HG03354 (cell line): ENCODE measurements around the gene CSTA.

Source experiments
- ATAC-seq: cut with Tn5 transposase; IDR thresholded peaks from one replicate; pipeline ENCODE4 v1.9.1; 2021; ENCODE audit warnings: mild to moderate bottlenecking; ENCODE audit not compliant: unreplicated experiment, poor library complexity, severe bottlenecking

CSTA gene, protein sequence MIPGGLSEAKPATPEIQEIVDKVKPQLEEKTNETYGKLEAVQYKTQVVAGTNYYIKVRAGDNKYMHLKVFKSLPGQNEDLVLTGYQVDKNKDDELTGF

DNA sequence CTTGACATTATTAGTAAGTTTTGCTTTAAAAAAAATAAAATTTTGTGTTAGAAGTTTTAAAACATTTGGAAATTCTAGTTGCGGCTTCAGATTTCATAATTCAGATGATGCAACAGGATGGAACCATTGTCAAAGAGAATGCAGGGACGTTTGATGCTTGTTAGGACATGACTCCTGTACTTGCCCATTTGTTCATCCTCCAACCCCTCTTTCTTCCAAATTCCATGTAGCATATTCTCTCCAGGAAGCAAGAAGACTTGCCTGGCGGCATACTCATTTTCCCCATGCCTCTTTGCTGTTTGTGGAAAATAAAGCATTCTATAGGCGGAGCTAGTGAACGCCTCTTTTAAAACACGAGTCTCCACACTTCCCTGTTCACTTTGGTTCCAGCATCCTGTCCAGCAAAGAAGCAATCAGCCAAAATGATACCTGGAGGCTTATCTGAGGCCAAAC lies at the start of gene CSTA:
Gene CSTA, plus strand, starts transcription at position 378 of the 453 bp plus-strand sequence. Its CDS starts 45 bp downstream, at position 423.
- no peak for ATAC-seq

DNA sequence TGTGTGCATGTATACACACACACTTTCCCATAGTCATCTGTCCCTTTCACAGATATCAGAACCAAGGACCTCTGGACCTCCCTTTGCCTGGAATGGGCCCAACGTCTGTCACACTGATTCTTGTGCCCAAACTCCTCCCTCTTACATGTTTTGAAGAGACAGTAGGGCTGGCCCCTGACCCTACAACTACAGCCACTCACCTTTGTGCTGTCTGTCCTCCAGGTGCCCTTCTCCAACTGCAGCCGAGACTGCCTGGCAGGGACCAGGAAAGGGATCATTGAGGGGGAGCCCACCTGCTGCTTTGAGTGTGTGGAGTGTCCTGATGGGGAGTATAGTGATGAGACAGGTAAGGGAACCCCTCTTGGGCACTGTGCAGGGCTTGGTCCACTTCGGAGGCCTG lies 43.2 kb upstream of the CSTA start:
- no peak for ATAC-seq

DNA sequence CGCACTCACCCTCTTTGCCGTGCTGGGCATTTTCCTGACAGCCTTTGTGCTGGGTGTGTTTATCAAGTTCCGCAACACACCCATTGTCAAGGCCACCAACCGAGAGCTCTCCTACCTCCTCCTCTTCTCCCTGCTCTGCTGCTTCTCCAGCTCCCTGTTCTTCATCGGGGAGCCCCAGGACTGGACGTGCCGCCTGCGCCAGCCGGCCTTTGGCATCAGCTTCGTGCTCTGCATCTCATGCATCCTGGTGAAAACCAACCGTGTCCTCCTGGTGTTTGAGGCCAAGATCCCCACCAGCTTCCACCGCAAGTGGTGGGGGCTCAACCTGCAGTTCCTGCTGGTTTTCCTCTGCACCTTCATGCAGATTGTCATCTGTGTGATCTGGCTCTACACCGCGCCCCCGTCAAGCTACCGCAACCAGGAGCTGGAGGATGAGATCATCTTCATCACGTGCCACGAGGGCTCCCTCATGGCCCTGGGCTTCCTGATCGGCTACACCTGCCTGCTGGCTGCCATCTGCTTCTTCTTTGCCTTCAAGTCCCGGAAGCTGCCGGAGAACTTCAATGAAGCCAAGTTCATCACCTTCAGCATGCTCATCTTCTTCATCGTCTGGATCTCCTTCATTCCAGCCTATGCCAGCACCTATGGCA lies 41.1 kb upstream of the CSTA start:
- no peak for ATAC-seq

DNA sequence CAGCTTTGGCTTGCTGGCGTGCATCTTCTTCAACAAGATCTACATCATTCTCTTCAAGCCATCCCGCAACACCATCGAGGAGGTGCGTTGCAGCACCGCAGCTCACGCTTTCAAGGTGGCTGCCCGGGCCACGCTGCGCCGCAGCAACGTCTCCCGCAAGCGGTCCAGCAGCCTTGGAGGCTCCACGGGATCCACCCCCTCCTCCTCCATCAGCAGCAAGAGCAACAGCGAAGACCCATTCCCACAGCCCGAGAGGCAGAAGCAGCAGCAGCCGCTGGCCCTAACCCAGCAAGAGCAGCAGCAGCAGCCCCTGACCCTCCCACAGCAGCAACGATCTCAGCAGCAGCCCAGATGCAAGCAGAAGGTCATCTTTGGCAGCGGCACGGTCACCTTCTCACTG lies 40.6 kb upstream of the CSTA start:
- no peak for ATAC-seq

DNA sequence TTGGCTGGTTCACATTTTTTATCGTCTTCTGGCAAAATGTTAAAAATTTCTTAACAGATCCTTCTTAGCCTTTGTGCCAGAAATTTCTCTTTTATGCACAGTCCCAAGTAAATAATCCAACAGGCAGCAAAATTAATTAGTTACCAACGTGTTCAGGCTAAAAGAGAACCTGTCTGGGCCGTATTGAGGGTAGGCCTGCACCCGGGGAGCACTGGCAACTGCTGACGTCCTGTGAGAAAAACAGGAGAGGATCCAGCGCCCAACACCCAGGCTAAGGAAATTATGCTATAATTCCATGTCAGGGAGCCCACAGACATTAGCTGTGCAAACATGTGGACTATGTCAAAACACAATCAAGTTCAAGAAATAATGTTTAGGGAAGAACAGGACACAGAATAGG lies 30.7 kb upstream of the CSTA start:
- ATAC-seq = no peak

DNA sequence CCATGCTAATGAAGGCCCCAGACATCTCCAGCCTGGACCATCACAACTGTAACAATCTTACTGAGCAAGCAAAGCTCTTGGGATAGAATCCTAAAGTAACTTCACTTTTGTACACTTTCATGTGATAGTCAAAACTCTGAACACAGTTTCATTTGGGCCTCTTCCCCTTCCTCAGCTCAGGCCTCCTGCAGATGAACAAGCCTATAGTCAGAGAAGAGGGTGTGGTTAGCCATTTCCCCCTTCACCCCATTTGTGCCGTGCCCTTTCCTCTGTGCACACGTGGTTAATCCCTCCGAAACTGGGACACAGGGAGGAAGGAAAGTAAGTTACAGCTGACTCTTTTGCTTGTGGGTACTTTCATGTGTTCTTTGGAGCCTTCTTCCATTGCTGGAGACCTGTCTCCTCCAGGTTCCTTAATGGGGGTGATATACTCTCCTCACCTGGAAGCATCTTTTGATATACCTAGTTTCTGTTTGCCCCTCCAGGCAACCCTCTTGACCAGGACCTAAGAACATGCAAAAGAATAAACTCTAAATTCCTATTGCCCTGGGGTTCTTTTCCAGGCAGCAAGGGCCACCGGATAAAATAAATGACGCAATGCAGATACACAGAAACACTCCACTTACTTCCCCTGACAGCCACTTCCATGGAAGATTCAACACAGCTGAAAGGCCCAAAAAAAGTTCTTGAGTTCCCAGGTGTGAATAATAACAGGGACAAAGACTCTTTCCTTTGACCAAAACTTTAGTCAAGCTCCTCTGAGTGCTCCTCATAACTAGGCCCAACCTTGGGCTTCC lies 29.6 kb upstream of the CSTA start:
- no peak for ATAC-seq

DNA sequence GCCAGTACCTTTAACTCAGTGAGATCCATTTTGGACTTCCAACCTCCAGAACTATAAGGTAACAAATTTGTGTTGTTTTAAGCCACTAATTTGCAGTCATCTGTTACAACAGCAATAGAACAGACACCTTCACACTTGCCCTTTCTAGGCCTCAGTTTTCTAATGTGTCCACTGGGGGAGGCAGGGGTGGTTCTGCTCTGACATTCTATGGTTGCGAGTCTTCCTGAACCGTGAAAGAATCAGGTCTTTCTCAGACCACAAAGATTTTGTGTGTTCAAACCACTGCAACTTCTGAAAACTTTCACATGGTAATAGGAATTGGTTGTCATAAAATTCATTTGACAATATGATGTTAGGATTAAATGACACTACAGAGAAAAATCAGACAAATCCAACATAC lies 26.8 kb upstream of the CSTA start:
- peak; percentile 75 for ATAC-seq

DNA sequence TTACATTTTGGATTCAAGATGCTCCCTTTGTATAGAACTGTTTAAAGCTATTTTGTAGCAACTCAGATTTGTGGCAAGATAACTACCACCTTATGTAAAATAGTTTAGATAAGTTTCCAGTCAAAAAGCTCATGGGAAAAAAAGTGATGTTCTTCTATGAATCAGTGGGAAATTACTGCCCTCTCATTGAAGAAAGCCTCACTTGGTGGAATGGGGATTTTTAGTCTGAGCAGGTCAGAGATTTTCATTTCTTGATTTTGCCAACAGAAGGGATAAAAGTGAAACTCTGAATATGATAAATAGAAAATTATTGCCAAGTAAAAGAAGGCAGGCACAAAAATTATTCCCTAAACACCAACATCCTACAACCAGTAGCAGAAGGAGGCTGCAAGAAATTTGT lies 25.8 kb upstream of the CSTA start:
- no peak for ATAC-seq

DNA sequence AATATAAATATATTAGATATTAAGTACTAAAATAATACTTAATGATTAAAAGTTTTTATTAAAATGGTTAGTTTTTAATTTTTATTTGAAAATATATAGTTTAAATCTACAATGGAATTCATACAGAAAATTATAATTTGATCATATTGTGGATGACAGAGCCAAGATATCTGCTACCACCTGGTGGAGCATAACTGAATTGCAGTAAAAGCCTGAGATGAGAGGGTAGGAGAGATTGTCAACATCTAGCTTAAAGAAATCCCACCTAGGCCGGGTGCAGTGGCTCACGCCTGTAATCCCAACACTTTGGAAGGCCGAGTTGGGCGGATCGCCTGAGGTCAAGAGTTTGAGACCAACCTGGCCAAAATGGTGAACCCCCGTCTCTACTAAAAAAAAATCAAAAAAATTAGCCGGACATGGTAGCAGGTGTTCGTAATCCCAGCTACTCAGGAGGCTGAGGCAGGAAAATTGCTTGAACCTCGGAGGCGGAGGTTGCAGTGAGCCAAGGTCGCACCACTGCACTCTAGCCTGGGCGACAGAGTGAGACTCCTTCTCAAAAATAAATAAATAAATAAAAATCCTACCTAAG lies 25.1 kb upstream of the CSTA start:
- no peak for ATAC-seq

DNA sequence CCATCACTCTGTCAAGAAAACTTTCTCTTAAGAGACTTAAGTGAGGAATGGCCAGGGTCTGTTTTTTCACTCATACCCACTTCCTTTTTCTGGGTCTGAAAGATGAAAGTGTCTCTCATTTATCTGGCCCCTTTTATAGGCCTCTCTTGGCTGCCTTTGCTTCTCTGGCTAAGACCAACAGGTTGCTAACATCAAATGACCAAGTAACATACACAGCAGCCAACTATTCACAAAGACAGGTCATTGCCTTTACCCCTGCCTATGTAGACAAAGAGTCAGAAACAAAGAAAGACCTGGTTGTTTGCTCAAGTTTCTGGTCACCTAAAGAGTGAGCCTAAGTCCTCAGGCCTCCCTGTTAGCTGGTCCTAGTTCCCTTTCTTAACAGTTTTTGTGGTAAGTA lies 24.0 kb upstream of the CSTA start:
- no peak for ATAC-seq

DNA sequence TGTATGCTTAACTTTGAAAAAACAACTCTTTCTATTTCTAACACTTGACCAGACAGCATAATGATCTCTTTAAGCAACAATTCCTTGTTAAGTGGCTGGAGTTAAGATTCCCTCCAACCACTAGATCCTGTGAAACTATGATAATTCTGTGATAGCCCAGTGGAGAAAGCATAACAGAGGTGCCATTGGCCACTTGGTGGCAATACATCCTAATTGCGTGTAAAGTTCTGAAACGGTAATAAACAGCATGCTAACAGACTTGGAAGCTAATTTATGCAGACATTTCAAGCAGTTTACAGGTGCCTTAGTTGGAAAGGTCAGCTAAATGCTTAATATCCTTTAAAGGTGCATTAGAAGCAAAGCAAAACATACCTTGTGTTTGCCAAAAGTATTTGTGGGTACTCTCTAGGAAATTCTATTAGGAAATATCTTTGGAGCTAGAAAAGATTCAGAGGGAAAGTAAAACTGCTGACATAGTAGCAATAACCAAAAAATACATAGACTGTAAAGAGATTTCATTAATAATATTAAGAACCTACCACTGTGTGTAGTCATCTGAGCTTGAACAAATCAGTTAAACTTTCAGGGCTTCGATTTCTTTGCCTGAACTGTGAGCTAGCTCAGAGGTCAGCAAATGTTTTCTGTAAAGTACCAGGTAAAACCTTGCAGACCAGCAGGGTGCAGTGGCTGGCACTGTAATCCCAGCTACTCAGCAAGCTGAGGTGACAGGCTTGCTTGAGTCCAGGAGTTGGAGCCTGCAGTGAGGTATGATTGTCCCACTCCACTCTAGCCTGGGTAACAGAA lies 19.0 kb upstream of the CSTA start:
- ATAC-seq = no peak

DNA sequence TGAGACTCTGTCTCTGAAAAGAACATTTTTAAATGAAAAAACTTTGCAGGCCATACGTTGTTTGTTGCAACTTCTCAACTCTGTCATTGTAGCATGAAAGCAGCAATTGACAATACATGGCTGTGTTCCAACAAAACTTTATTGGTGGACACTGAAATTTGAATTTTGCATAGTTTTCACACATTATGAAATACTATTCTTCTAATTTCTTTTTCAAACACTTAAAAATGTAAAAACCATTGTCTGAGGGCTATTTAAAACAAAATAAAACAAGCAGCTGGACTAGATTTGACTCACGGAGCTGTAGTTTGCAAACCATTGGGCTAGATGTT lies 18.5 kb upstream of the CSTA start:
- ATAC-seq = no peak

DNA sequence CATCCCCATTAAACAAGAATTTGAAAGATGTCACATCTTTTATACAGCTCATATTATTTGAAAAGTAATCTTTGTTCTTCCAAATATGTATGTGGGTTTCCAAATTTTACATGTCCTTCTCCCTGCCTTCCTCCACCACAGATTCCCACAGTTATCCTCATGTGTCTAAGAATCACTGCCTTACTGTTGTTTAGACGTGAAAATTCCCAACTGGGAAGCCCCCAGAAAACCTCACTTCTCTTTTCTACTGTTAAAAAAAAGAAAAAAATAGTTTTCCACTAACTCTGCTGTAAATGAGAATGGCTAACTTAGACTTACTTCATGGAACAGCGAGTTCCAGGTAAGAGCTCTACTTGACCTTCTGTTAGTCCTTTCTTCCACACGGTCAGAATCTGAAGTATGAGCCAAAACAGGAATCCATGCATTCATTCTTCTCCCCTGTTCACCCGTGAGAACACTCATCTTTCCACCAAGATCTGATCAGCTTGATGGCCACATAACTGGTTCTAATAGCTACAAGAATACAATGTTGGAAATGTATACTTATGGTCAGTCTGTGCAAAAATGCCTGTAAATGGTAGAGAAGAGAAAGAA lies 17.9 kb upstream of the CSTA start:
- no peak for ATAC-seq

DNA sequence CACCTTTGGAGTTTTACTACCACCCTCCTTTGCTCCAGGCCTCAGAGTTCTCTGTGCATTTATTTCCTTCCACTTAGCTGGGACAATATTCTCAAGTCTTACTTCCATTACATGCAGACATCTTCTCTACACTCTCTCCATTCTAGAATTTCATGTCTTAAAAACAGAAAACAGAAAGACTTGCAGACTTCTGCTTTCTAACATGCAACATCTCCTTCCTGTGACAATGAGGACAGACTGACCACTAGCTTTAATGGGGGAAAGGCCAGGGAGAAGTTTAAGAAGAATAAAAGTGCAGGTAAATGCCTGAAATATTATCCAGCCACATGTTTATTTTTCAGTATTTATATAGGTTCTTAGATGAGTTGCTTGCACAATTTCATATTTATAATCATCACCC lies 17.1 kb upstream of the CSTA start:
- no peak for ATAC-seq

DNA sequence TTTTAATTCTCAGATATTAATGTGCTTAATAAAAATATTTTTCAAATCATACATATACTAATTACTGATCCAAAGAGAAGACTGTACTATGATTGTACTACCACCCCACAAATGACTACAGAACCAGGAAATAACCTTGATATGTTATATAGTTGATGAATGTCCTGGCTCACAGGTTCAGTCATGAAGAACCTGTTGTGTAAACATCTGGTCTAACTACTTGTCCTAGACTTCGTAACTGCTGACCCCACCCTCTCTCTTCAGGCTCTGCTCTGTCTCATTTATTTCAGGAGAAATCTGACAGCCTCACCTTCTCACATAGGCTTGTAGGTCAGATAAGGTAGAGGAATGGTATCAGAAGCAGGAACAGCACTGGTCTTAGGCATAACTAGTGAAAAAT lies 14.7 kb upstream of the CSTA start:
- no peak for ATAC-seq

DNA sequence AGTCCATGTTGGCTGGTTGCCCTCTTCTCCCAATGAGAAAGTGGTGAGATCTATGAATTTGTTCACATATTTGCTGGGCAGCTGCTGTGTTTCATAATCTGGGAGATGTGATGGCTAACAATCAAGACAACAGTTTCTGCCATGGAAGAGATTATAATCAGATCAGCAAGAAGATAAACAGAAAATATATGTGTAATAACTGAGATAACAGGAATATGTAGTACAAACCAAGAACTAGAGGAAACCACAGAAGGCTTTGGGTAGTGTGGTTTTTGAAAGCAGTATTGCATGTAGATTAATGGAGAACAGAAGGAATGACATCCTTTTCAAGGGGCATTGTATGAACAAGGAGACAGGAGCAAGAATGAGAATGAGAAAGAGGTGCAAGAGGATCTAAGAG lies 12.2 kb upstream of the CSTA start:
- ATAC-seq = no peak

DNA sequence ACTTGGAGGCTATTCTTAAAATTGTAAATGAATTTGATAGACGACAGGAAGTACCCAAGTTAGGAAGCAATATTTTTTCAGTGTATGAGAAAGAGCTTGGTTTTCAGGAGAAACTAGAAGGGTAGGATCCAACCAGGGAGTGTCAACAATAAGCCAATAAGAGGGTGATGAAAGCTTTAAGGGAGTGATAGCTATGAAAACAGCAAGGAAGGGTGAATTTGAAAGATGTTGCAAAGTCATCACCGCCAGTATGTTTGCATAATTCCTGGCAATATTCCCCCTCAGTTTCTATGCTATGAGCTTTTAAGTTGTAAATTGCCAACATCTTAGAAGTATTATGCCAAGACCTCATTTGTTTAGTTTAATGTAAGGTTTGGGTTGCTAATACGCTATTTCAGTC lies 11.8 kb upstream of the CSTA start:
- ATAC-seq = no peak

DNA sequence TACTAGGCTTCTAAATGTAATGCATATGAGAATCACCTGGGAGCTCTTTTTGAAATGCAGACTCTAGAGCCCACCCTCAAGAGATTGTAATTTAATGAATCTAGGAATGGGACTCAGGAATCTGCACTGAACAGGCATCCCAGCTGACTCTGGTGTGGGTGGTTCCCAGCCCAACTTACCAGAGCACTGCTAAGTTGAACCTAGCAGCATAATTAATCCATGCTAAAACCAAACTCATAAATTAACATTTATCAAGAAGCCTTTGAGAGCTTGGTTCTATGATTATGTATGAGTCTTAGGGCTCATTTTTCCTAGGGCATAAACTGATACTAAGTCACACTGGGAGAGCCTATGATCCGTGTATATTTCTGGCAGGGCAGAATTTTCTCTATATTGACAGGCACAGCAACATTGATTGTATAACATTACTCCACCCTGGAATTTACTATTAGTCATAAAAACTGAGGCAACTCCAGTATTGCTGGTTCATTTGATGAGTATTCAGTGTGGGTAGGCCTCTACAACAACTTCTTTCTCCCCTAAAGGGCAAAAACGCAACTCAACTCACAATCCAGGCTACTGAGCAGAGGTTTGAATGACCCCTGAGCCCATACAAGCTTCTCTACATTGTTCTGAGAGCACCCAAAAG lies 10.7 kb upstream of the CSTA start:
- ATAC-seq = no peak

DNA sequence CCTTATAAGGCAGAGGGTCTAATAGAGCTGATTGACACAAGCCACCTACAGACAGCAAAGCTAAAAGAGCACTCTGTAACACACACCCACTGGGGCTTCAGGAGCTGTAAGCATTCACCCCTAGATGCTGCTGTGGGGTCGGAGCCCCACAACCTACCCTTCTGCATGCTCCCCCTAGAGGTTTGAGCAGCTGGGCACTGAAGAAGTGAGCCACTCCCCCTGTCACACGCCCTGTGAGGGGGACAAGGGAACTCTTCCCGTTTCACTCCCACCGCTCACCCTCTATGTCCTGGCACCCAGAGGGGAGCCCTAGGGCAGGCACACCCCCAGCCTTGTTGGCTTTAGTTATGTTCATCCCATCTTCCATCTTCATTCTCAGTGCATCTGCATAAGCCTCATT lies 9.4 kb upstream of the CSTA start:
- no peak for ATAC-seq
